Measurements from ENCODE around the gene RRAD. TPM values are rescaled to one million over a fixed set of nuclear protein-coding genes. Genes with fewer than 3 reads are reported as not detected.

RRAD gene
- total RNA-seq, 1 donor from 2014 or later: not detected

DNA sequence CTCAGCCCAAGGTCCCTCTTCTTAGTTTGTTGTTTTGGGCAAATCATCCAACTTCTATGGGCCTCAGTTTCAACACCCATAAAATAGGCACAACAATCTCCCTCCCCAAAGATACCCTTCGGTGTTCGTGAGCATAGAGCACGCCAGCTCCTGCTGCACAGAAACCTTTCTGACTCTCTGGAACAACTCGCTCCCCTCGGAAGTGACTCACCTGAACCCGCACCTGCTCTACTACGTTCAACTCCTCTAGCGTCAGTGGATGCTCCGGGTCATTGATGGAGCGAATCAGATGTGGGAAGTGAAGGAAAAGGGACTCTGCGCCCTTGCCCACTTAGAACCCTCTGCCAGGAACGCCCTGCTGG is 8.4 kb upstream of the RRAD start:
- Mint-ChIP-seq H3K27me3 (ENCODE audit: unreplicated experiment) (peaks cover 15% of the 10 kb centered on the region), H3K4me3 (ENCODE audit: unreplicated experiment) (peak overlapping the region; percentile 96), H3K36me3 (ENCODE audit: low read depth, unreplicated experiment) (peaks cover 23% of the 10 kb centered on the region), H3K4me1 (ENCODE audit: unreplicated experiment) (peaks cover 25% of the 10 kb centered on the region), H3K27ac (ENCODE audit: unreplicated experiment) (peak overlapping the region; percentile 85), H3K9me3 (ENCODE audit: unreplicated experiment) (no peaks in the 10 kb centered on the region)
- no peak for DNase-seq (ENCODE audit: low spot score)
- TF ChIP-seq, protein P1, sequence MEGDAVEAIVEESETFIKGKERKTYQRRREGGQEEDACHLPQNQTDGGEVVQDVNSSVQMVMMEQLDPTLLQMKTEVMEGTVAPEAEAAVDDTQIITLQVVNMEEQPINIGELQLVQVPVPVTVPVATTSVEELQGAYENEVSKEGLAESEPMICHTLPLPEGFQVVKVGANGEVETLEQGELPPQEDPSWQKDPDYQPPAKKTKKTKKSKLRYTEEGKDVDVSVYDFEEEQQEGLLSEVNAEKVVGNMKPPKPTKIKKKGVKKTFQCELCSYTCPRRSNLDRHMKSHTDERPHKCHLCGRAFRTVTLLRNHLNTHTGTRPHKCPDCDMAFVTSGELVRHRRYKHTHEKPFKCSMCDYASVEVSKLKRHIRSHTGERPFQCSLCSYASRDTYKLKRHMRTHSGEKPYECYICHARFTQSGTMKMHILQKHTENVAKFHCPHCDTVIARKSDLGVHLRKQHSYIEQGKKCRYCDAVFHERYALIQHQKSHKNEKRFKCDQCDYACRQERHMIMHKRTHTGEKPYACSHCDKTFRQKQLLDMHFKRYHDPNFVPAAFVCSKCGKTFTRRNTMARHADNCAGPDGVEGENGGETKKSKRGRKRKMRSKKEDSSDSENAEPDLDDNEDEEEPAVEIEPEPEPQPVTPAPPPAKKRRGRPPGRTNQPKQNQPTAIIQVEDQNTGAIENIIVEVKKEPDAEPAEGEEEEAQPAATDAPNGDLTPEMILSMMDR (IDR thresholded peaks at IDR 0.05; ENCODE audit: unreplicated experiment): no peak

DNA sequence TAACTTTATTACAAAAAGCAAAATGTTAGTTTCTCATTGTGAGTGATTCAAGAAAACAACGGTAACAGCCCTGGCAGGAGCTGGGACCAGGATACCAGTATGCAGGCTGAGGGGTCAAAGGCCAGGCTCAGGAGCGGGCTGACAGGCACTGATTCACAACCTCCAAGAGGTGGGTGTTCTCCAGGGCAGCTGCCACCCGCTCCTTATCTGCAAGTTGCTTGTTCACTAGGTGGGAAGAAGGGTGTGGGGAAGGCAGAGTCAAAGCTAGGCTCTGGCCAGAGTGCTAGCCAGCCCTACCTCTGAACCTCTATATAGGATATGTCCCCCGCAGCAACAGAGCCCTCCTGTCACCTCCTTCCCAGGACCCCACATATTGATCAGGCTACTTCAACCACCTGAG is 6.7 kb upstream of the RRAD start:
- DNase-seq (ENCODE audit: low spot score): no peak
- H3K4me3 Mint-ChIP-seq (ENCODE audit: unreplicated experiment): peak overlapping the region; percentile 96
- no peaks in the 10 kb centered on the region for H3K9me3 Mint-ChIP-seq (ENCODE audit: unreplicated experiment)
- H3K36me3 Mint-ChIP-seq (ENCODE audit: low read depth, unreplicated experiment): peaks cover 16% of the 10 kb centered on the region
- no peak overlapping the region for H3K27ac Mint-ChIP-seq (ENCODE audit: unreplicated experiment)
- peaks cover 13% of the 10 kb centered on the region for H3K27me3 Mint-ChIP-seq (ENCODE audit: unreplicated experiment)
- peaks cover 17% of the 10 kb centered on the region for H3K4me1 Mint-ChIP-seq (ENCODE audit: unreplicated experiment)
- TF ChIP-seq, protein P1 (IDR thresholded peaks at IDR 0.05; ENCODE audit: unreplicated experiment): no peak

DNA sequence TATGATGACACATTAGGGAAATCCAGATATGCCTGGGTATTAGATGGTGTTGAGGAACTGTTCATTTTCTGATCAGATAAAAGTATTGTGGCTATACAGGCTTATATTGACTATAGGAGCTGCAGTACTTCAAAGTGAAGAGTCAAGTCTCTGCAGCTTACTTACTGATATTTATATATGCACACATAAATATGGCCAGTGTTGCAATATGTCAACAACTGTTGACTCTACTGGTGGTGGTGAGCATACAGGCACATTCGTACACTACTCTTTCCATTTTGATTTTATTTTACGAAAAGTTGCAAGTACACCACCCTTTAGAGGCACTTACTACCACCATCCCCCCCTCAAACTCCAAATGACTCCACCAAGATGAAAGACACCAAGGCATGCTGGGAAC is 6.3 kb upstream of the RRAD start:
- Mint-ChIP-seq H3K27ac (ENCODE audit: unreplicated experiment) (no peak overlapping the region), H3K4me3 (ENCODE audit: unreplicated experiment) (no peak overlapping the region), H3K9me3 (ENCODE audit: unreplicated experiment) (no peaks in the 10 kb centered on the region), H3K36me3 (ENCODE audit: low read depth, unreplicated experiment) (peaks cover 16% of the 10 kb centered on the region), H3K27me3 (ENCODE audit: unreplicated experiment) (peaks cover 12% of the 10 kb centered on the region), H3K4me1 (ENCODE audit: unreplicated experiment) (peaks cover 16% of the 10 kb centered on the region)
- no peak for DNase-seq (ENCODE audit: low spot score)
- TF ChIP-seq, protein P1 (IDR thresholded peaks at IDR 0.05; ENCODE audit: unreplicated experiment): no peak

DNA sequence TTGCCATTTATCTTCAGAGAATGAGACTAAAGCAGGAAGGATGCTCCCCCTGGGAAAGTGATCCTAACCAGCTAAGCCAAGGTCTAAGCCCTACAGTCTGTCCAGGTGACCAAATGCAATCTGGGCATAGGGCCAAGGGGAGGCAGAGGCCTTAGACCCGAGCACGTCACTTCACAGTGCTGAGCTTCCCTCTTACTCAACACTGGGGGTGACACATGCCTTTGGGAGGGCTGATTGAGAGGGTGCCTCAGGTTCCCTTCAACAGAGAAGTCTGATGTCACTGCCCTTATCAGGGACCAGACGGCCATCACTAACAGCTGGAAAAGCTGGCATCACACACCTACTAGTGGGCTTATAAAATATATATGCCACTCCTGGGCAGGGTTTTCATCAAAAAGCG is 4.9 kb upstream of the RRAD start:
- Mint-ChIP-seq H3K4me3 (ENCODE audit: unreplicated experiment) (no peak overlapping the region), H3K4me1 (ENCODE audit: unreplicated experiment) (peaks cover 16% of the 10 kb centered on the region), H3K27me3 (ENCODE audit: unreplicated experiment) (peaks cover 15% of the 10 kb centered on the region), H3K27ac (ENCODE audit: unreplicated experiment) (no peak overlapping the region), H3K36me3 (ENCODE audit: low read depth, unreplicated experiment) (peaks cover 16% of the 10 kb centered on the region), H3K9me3 (ENCODE audit: unreplicated experiment) (no peaks in the 10 kb centered on the region)
- TF ChIP-seq, protein P1 (IDR thresholded peaks at IDR 0.05; ENCODE audit: unreplicated experiment): no peak
- no peak for DNase-seq (ENCODE audit: low spot score)

DNA sequence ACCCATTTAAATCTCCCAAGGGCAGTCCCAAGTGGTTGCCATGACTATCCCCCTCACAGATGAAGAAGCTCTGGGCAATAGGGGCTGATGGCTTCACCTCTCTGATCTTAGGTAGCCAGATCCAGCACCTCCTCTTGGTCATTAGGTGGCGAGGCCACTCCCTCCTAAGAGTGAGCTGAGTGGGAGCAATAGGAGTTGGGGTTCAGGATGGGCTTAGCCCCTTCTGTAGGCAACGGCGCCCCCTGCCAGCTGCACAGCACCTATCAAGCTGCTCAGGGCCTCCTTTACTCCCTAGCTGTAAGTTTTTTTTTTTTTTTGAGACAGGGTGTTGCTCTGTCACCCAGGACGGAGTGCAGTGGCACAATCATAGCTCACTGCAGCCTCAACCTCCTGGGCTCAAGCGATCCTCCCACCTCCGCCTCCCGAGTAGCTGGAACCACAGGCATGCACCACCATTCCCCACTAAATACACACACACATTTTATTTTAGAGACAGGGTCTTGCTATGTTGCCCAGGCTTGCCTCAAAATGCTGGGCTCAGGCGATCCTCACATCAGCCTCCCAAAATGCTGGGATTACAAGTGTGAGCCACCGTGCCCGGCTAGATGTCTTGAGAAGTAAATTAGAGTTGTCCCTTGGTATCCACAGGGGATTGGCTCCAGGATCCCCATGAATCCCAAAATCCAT is 3.5 kb upstream of the RRAD start:
- peaks cover 15% of the 10 kb centered on the region for H3K27me3 Mint-ChIP-seq (ENCODE audit: unreplicated experiment)
- no peak for DNase-seq (ENCODE audit: low spot score)
- TF ChIP-seq, protein P1 (IDR thresholded peaks at IDR 0.05; ENCODE audit: unreplicated experiment): no peak
- no peak overlapping the region for H3K27ac Mint-ChIP-seq (ENCODE audit: unreplicated experiment)
- H3K9me3 Mint-ChIP-seq (ENCODE audit: unreplicated experiment): no peaks in the 10 kb centered on the region
- H3K4me3 Mint-ChIP-seq (ENCODE audit: unreplicated experiment): peak overlapping the region; percentile 47
- H3K4me1 Mint-ChIP-seq (ENCODE audit: unreplicated experiment): peaks cover 13% of the 10 kb centered on the region
- peaks cover 15% of the 10 kb centered on the region for H3K36me3 Mint-ChIP-seq (ENCODE audit: low read depth, unreplicated experiment)
